HepG2 (cell line): ENCODE measurements around the gene CASZ1. TPM values are rescaled to one million over a fixed set of nuclear protein-coding genes. Genes with fewer than 3 reads are reported as not detected.

ENCODE experiments used
- ATAC-seq: fragments of 200-7000 bp; cut with Tn5 transposase; 3 replicates; pipeline ENCODE4 v1.9.1; 2020; ENCODE audit warnings: mild to moderate bottlenecking, moderate library complexity
- BruUV-seq: library from RNA; stranded (reverse); fragments of 400-500 nt; replicated peaks from 2 replicates; lab custom pipeline; 2021; lab: Mats Ljungman, UMichigan
- CTCF ChIA-PET: fragments of 300-600 bp; formaldehyde crosslinking; extraction: SDS; loops from one replicate; lab custom pipeline; 2021; ENCODE audit warnings: low total read pairs, inconsistent platforms, low intra/inter-chr PET ratio; lab: Yijun Ruan, JAX
- POLR2A ChIA-PET: fragments of 350-600 bp; sonication (Branson Sonifier 250); formaldehyde crosslinking; loops from one replicate; lab custom pipeline; 2020; ENCODE audit warnings: antibody characterized with exemption, inconsistent platforms; lab: Yijun Ruan, JAX
- DNase-seq: peaks from one replicate; pipeline ENCODE4 v3.0.0-alpha.2; 2015; ENCODE audit warnings: low spot score
- FAIRE-seq: peaks from 3 replicates; lab custom pipeline; 2011; peaks lifted over from hg19 to GRCh38; lab: Jason Lieb, UNC
- H2AFZ ChIP-seq: one replicate; pipeline ENCODE4 v1.6.1; 2011; ENCODE audit warnings: low read length, inconsistent platforms
- H3K27ac ChIP-seq: fragments of 300-600 bp; 3 replicates; pipeline ENCODE4 v1.8.0; 2011; ENCODE audit warnings: mixed run types, mild to moderate bottlenecking, mixed read lengths, low read length, inconsistent platforms; ENCODE audit not compliant: insufficient read depth; ENCODE audit errors: extremely low read length
- H3K27me3 ChIP-seq, 2 experiments: fragments of 200-600 bp in 1 of 2; 2 replicates in 1 of 2; 3 replicates in 1 of 2; pipeline versions ENCODE4 v1.6.0 to v1.8.0; 2011; ENCODE audit warnings: low read length in 2 of 2, mild to moderate bottlenecking in 2 of 2, moderate library complexity in 2 of 2, inconsistent platforms in 1 of 2; ENCODE audit not compliant: insufficient read depth in 2 of 2, control insufficient read depth in 1 of 2
- H3K36me3 ChIP-seq, 2 experiments: fragments of 200-600 bp in 1 of 2; replicated peaks in 1 of 2; 2 replicates in 1 of 2; 3 replicates in 1 of 2; pipeline versions ENCODE4 v1.5.1 to v1.8.0; 2011; ENCODE audit warnings: low read length in 2 of 2, inconsistent platforms in 1 of 2; ENCODE audit not compliant: insufficient read depth in 2 of 2, control insufficient read depth in 1 of 2
- H3K4me1 ChIP-seq: 2 replicates; pipeline ENCODE4 v1.5.1; 2012; ENCODE audit warnings: low read length, inconsistent platforms; ENCODE audit not compliant: insufficient read depth
- H3K4me2 ChIP-seq: 2 replicates; pipeline ENCODE4 v1.6.0; 2011; ENCODE audit warnings: low read depth, low read length, inconsistent platforms
- H3K4me3 ChIP-seq, 3 experiments: fragments of 200-600 bp in 1 of 3; sonication (generic), shearing (Covaris generic) in 1 of 3; replicated peaks in 1 of 3; 2 replicates each; pipeline ENCODE4 v1.5.1; 2011 to 2016; ENCODE audit warnings: low read length in 3 of 3, inconsistent platforms in 2 of 3, low read depth in 2 of 3, mild to moderate bottlenecking in 2 of 3, control low read depth in 1 of 3, mixed read lengths in 1 of 3; ENCODE audit not compliant: insufficient read depth in 1 of 3
- H3K79me2 ChIP-seq: one replicate; pipeline ENCODE4 v1.6.1; 2011; ENCODE audit warnings: low read length, inconsistent platforms; ENCODE audit not compliant: insufficient read depth
- H3K9ac ChIP-seq: 2 replicates; pipeline ENCODE4 v1.6.0; 2011; ENCODE audit warnings: mild to moderate bottlenecking, low read depth, low read length, inconsistent platforms; ENCODE audit not compliant: insufficient read depth
- H3K9me3 ChIP-seq: 2 replicates; pipeline ENCODE4 v1.5.1; 2012; ENCODE audit warnings: mild to moderate bottlenecking, low read length
- H4K20me1 ChIP-seq: 2 replicates; pipeline ENCODE4 v1.6.0; 2011; ENCODE audit warnings: inconsistent platforms, mild to moderate bottlenecking, low read length, moderate library complexity; ENCODE audit not compliant: insufficient read depth
- ARID5B ChIP-seq: IDR thresholded peaks from 2 replicates; pipeline ENCODE4 v1.4.0; 2020; ENCODE audit warnings: mild to moderate bottlenecking, missing genetic modification reagents
- CCDC6 ChIP-seq: sonication (generic); formaldehyde crosslinking; IDR thresholded peaks from 2 replicates; pipeline ENCODE4 v1.8.1; 2022; ENCODE audit warnings: mild to moderate bottlenecking, missing genetic modification reagents, moderate library complexity
- EED ChIP-seq: sonication (generic); formaldehyde crosslinking; IDR thresholded peaks from 2 replicates; pipeline ENCODE4 v1.5.0; 2020; ENCODE audit warnings: mild to moderate bottlenecking, missing genetic modification reagents
- MTA1 ChIP-seq: sonication (generic); formaldehyde crosslinking; IDR thresholded peaks from 2 replicates; pipeline ENCODE4 v1.4.0; 2020; ENCODE audit warnings: missing genetic modification reagents, mild to moderate bottlenecking, borderline replicate concordance
- NKX3-1 ChIP-seq: sonication (generic); formaldehyde crosslinking; IDR thresholded peaks from 2 replicates; pipeline ENCODE4 v1.5.0; 2020; ENCODE audit warnings: missing genetic modification reagents
- NR0B2 ChIP-seq: sonication (generic); formaldehyde crosslinking; IDR thresholded peaks from 2 replicates; pipeline ENCODE4 v1.4.0; 2020; ENCODE audit warnings: mild to moderate bottlenecking, missing genetic modification reagents
- RNF2 ChIP-seq: fragments of 450-650 bp; conservative IDR thresholded peaks from 2 replicates; pipeline ENCODE4 v1.6.1; 2016; ENCODE audit warnings: low read depth
- SALL1 ChIP-seq: sonication (generic); formaldehyde crosslinking; IDR thresholded peaks from 2 replicates; pipeline ENCODE4 v1.8.0; 2022; ENCODE audit warnings: mild to moderate bottlenecking, missing genetic modification reagents
- ZNF138 ChIP-seq: sonication (generic); formaldehyde crosslinking; IDR thresholded peaks from 2 replicates; pipeline ENCODE4 v1.5.0; 2020; ENCODE audit warnings: mild to moderate bottlenecking, low read depth, missing genetic modification reagents
- ZNF234 ChIP-seq: sonication (generic); formaldehyde crosslinking; conservative IDR thresholded peaks from 2 replicates; pipeline ENCODE4 v1.5.1; 2020; ENCODE audit warnings: mild to moderate bottlenecking, missing genetic modification reagents
- ZNF563 ChIP-seq: sonication (generic); formaldehyde crosslinking; IDR thresholded peaks from 2 replicates; pipeline ENCODE4 v1.8.0; 2022; ENCODE audit warnings: mild to moderate bottlenecking, moderate library complexity, missing genetic modification reagents
- ZNF737 ChIP-seq: sonication (generic); formaldehyde crosslinking; IDR thresholded peaks from 2 replicates; pipeline ENCODE4 v1.5.0; 2020; ENCODE audit warnings: missing genetic modification reagents, mild to moderate bottlenecking, borderline replicate concordance
- ZNF850 ChIP-seq: sonication (generic); formaldehyde crosslinking; conservative IDR thresholded peaks from 2 replicates; pipeline ENCODE4 v1.9.0; 2021; ENCODE audit warnings: mild to moderate bottlenecking, missing genetic modification reagents
- whole genome bisulfite sequencing: methylation state at CpG from one replicate; pipeline ENCODE4 v1.1.6; 2017; ENCODE audit warnings: low lambda C conversion rate; 5-methylcytosine and 5-hydroxymethylcytosine counted together
- in situ Hi-C: cut with HindIII; loops from 2 replicates; pipeline ENCODE4 v1.10.0; 2017; ENCODE audit warnings: low pct_unique_long_range_greater_than_20kb; ENCODE audit not compliant: extremely low pct_ligation_motif_present
- intact Hi-C: fragments of 100-400 bp; cut with micrococcal nuclease; formaldehyde crosslinking; loops from one replicate; pipeline ENCODE4 v1.10.0; 2022; ENCODE audit not compliant: unreplicated experiment
- polyA plus RNA-seq, 8 experiments: library from polyadenylated mRNA; depleted of rRNA in 3 of 8; stranded (reverse) in 7 of 8; unstranded in 1 of 8; fragments of >200 nt; fragmentation: Illumina TruSeq in 4 of 8; extraction: Trizol in 4 of 8; gene quantifications; 2 replicates each; pipeline versions ENCODE4 v1.2.1 to v1.2.3, GENCODE V29; 2011 to 2016; ENCODE audit warnings: low read depth in 4 of 8, missing spikeins in 1 of 8, mixed read lengths in 1 of 8; ENCODE audit not compliant: insufficient read depth in 1 of 8
- total RNA-seq, 5 experiments: library from RNA; depleted of rRNA; stranded (reverse); fragments of >200 nt; fragmentation: Illumina TruSeq; extraction: Trizol; gene quantifications; 2 replicates each; pipeline ENCODE4 v1.2.3, GENCODE V29; 2016; ENCODE audit warnings: low read depth in 1 of 5
- TF ChIP-seq, protein P1 (sequence below): sonication (generic); formaldehyde crosslinking; IDR thresholded peaks from 2 replicates; pipeline ENCODE4 v1.4.0; 2020; ENCODE audit warnings: missing genetic modification reagents, borderline replicate concordance

Gene CASZ1
- total and polyA plus RNA-seq, 2 of the 13 experiments (the other 11 are each of a cell fraction or from before 2014, with no cell fraction given) = 1.9 to 3.7 TPM

- no peak for TF ChIP-seq ARID5B (CRISPR knock-in tag)
- TF ChIP-seq, protein P1, sequence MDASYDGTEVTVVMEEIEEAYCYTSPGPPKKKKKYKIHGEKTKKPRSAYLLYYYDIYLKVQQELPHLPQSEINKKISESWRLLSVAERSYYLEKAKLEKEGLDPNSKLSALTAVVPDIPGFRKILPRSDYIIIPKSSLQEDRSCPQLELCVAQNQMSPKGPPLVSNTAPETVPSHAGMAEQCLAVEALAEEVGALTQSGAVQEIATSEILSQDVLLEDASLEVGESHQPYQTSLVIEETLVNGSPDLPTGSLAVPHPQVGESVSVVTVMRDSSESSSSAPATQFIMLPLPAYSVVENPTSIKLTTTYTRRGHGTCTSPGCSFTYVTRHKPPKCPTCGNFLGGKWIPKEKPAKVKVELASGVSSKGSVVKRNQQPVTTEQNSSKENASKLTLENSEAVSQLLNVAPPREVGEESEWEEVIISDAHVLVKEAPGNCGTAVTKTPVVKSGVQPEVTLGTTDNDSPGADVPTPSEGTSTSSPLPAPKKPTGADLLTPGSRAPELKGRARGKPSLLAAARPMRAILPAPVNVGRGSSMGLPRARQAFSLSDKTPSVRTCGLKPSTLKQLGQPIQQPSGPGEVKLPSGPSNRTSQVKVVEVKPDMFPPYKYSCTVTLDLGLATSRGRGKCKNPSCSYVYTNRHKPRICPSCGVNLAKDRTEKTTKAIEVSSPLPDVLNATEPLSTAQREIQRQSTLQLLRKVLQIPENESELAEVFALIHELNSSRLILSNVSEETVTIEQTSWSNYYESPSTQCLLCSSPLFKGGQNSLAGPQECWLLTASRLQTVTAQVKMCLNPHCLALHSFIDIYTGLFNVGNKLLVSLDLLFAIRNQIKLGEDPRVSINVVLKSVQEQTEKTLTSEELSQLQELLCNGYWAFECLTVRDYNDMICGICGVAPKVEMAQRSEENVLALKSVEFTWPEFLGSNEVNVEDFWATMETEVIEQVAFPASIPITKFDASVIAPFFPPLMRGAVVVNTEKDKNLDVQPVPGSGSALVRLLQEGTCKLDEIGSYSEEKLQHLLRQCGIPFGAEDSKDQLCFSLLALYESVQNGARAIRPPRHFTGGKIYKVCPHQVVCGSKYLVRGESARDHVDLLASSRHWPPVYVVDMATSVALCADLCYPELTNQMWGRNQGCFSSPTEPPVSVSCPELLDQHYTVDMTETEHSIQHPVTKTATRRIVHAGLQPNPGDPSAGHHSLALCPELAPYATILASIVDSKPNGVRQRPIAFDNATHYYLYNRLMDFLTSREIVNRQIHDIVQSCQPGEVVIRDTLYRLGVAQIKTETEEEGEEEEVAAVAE (CRISPR knock-in tag) = no peak
Observed at GRCh38 chr1:10613340-10613739, 183.1 kb downstream of the CASZ1 start (continued).

GRCh38 chr1:10612436-10613160, 183.8 kb downstream of the CASZ1 start:
- 0 out of 5 replicates have a peak, but pooled peaks cover 0 to 1% of the 10 kb centered on the region in 2 experiments for H3K36me3 ChIP-seq
- no peaks in the 10 kb centered on the region for H3K27me3 ChIP-seq
- no peak overlapping the region for H3K4me3 ChIP-seq
- no peak overlapping the region for H3K9ac ChIP-seq
- no peak overlapping the region for H3K4me2 ChIP-seq
- no peaks in the 10 kb centered on the region for H3K9me3 ChIP-seq
- no peak for ATAC-seq
- 95% methylated on average over 7 of the region's 12 CpGs for WGBS
- ChIA-PET CTCF (no interaction called here), POLR2A (no interaction called here)
- BruUV-seq = no TSS peak
- no peaks in the 10 kb centered on the region for H3K79me2 ChIP-seq
- intact Hi-C loops = no loop called here
- no peak overlapping the region for H2AFZ ChIP-seq
- in situ Hi-C loops = no loop called here
- DNase-seq = no peak
- no peaks in the 10 kb centered on the region for H4K20me1 ChIP-seq
- H3K27ac ChIP-seq = no peak overlapping the region
- no peaks in the 10 kb centered on the region for H3K4me1 ChIP-seq
- no peak for FAIRE-seq
- TF ChIP-seq RNF2 = no peak
- no peak for TF ChIP-seq ZNF737 (CRISPR knock-in tag)
- no peak for TF ChIP-seq MTA1
- no peak for TF ChIP-seq ZNF138 (CRISPR knock-in tag)
- no peak for TF ChIP-seq EED
- no peak for TF ChIP-seq ZNF563
- no peak for TF ChIP-seq ZNF234 (CRISPR knock-in tag)
- TF ChIP-seq CCDC6 (CRISPR knock-in tag) = no peak
- no peak for TF ChIP-seq NKX3-1 (CRISPR knock-in tag)
- no peak for TF ChIP-seq NR0B2
- no peak for TF ChIP-seq SALL1
- TF ChIP-seq ZNF850 (CRISPR knock-in tag) = no peak
